Heart right ventricle (tissue), 16 donors: Measurements from ENCODE around the gene PLCL2. TPM values are rescaled to one million over a fixed set of nuclear protein-coding genes. Genes with fewer than 3 reads are reported as not detected.
"Not testable (repeated sequence)": the region's sequence is repeated elsewhere in the genome, so short reads cannot be mapped to it uniquely, and the experiment has no call there.

ENCODE experiments used
- ATAC-seq, 8 donors: fragments of 200-7000 bp; cut with Tn5 transposase; one replicate each; pipeline ENCODE4 v1.9.1; 2020; ENCODE audit warnings: mild to moderate bottlenecking in 8 of 8, moderate library complexity in 8 of 8, moderate number of reproducible peaks in 1 of 8
- DNase-seq, 2 donors: peaks; one replicate each; pipeline ENCODE4 v3.0.0-alpha.2; 2020
- H3K27ac ChIP-seq, 10 donors: fragments of 200-600 bp; sonication (generic) in 2 of 10; one replicate each; pipeline versions ENCODE4 v1.5.0 to v1.8.0; 2020 to 2022; ENCODE audit warnings: mild to moderate bottlenecking in 3 of 10
- H3K27me3 ChIP-seq, 7 donors: fragments of 200-600 bp; one replicate each; pipeline ENCODE4 v1.8.0; 2021 to 2022; ENCODE audit warnings: mild to moderate bottlenecking in 2 of 7
- H3K36me3 ChIP-seq, 9 donors: fragments of 200-600 bp; sonication (generic) in 1 of 9; one replicate each; pipeline versions ENCODE4 v1.5.0 to v1.8.0; 2020 to 2022; ENCODE audit warnings: mild to moderate bottlenecking in 2 of 9
- H3K4me1 ChIP-seq, 9 donors: fragments of 200-600 bp; sonication (generic) in 1 of 9; one replicate each; pipeline versions ENCODE4 v1.5.0 to v1.8.0; 2020 to 2022; ENCODE audit warnings: mild to moderate bottlenecking in 4 of 9
- H3K4me3 ChIP-seq, 10 donors: fragments of 200-600 bp; sonication (generic) in 2 of 10; one replicate each; pipeline versions ENCODE4 v1.5.0 to v1.8.0; 2020 to 2022; ENCODE audit warnings: mild to moderate bottlenecking in 7 of 10, moderate library complexity in 2 of 10
- H3K9me3 ChIP-seq, 11 donors: fragments of 200-600 bp in 10 of 11; sonication (generic) in 2 of 11; one replicate each; pipeline versions ENCODE4 v1.5.0 to v1.8.0; 2013 to 2022; ENCODE audit warnings: mild to moderate bottlenecking in 2 of 11, control low read depth in 1 of 11, moderate library complexity in 1 of 11
- CTCF ChIP-seq, 9 donors: fragments of 200-600 bp; sonication (generic) in 2 of 9; IDR thresholded peaks; one replicate each; pipeline versions ENCODE4 v1.5.0 to v1.8.0; 2021 to 2022; ENCODE audit warnings: antibody characterized with exemption in 9 of 9, mild to moderate bottlenecking in 5 of 9, moderate library complexity in 1 of 9
- WGBS, 2 donors: extraction: QIAGEN DNeasy Blood & Tissue Kit; methylation state at CpG; one replicate each; pipeline ENCODE4 v1.1.7; 2013; ENCODE audit warnings: inconsistent platforms in 1 of 2; 5-methylcytosine and 5-hydroxymethylcytosine counted together
- intact Hi-C, 10 donors: fragments of 100-400 bp; cut with DNase I; formaldehyde crosslinking; loops; one replicate each; pipeline versions ENCODE4 v1.11.1 to v1.14.2; 2022
- polyA plus RNA-seq, 2 donors: library from polyadenylated mRNA; stranded (reverse); fragments of 200-250 nt; gene quantifications; one replicate each; pipeline ENCODE4 v1.2.3, GENCODE V29; 2013
- total RNA-seq, 10 donors: library from RNA; stranded (reverse); fragmentation: NEBNext Ultra II Directional in 3 of 10; extraction: Animal tissue kit (Norgen Biotek cat#: 25700) in 3 of 10; gene quantifications; one replicate each; pipeline versions ENCODE4 v1.2.1 to v1.2.4, GENCODE V29; 2021 to 2023
- donor health status: Arrhythmogenic right ventricular cardiomyopathy.
- donor health status: ischemic (EF 13 %, LVEDD 7.1; RV severe dilation, severe dysfunction).
- donor health status: healthy with polysubstance abuse.
- donor health status: DM: no; HTN: yes; CAD: no.
- donor health status: DM: no; HTN: no; CAD: no.
- donor health status: ischemic (EF 25% LVEDD 6.9; RV normal size, moderate dysfunction).
- donor health status: ischemic (EF 25% LVEDD 5.7; RV mildly dilated, moderate dysfunction).
- donor health status: healthy.
- donor health status: DM: yes; HTN: yes; CAD: no.
- donor health status: Ischemic cardiomyopathy.
- donor health status: ischemic (EF 35%, LVEDD 5.7; RV mildly dilated, moderate dysfunction).
- donor health status: nonischemic (EF 11% LVEDD 7.7; RV severe dilation, severe dysfunction).
- donor health status: DM: yes; HTN: yes; CAD: no.
- donor health status: PGD.
- donor health status: ischemic (EF 29% LVEDD 5.4; RV normal size, mild dysfunction).
- donor health status: nonischemic (EF 23%, LVEDD 6.1; RV moderate dilation, normal function).

The PLCL2 gene
- total and polyA plus RNA-seq, 12 donors = 8.7 to 79.8 (median 53.0) TPM

- H3K9me3 ChIP-seq = no peaks in the 10 kb centered on the region
- no peak for TF ChIP-seq CTCF (IDR thresholded peaks at IDR 0.05)
- DNase-seq (no peak), ATAC-seq (no peak)
- H3K36me3 ChIP-seq = peaks cover 0 to 41% (median 0%) of the 10 kb centered on the region in 9 donors
- WGBS, 2 donors = 79 to 81% methylated on average over 2 of the region's 2 CpGs
- no peaks in the 10 kb centered on the region for H3K27me3 ChIP-seq
- peak overlapping the region in 1 of 10 donors; percentile 24 for H3K27ac ChIP-seq
- peaks cover 0 to 55% (median 24%) of the 10 kb centered on the region in 9 donors for H3K4me1 ChIP-seq
- H3K4me3 ChIP-seq = no peak overlapping the region
- intact Hi-C loops = no loop called here
Observed at GRCh38 chr3:17092583-17092933, 207.8 kb downstream of the PLCL2 start.

GRCh38 chr3:17094551-17094950 lies 209.8 kb downstream of the PLCL2 start:
- no peak for DNase-seq
- no peaks in the 10 kb centered on the region for H3K27me3 ChIP-seq
- intact Hi-C loops = no loop called here
- 33 to 35% methylated on average over 6 of the region's 6 CpGs for WGBS, 2 donors
- peaks cover 0 to 35% (median 12%) of the 10 kb centered on the region in 9 donors for H3K4me1 ChIP-seq
- H3K4me3 ChIP-seq = no peak overlapping the region
- peak overlapping the region in 1 of 10 donors; percentile 25 for H3K27ac ChIP-seq
- peak in 4 of 8 donors; percentile 41 to 69 (median 54) for ATAC-seq
- H3K9me3 ChIP-seq = no peaks in the 10 kb centered on the region
- no peak for TF ChIP-seq CTCF (IDR thresholded peaks at IDR 0.05)
- peaks cover 0 to 33% (median 0%) of the 10 kb centered on the region in 9 donors for H3K36me3 ChIP-seq

GRCh38 chr3:17103579-17103978 lies 218.8 kb downstream of the PLCL2 start:
- no peak for ATAC-seq
- Histone ChIP-seq H3K36me3 (no peaks in the 10 kb centered on the region), H3K4me1 (no peaks in the 10 kb centered on the region), H3K27me3 (no peaks in the 10 kb centered on the region), H3K27ac (no peak overlapping the region), H3K4me3 (no peak overlapping the region), H3K9me3 (peaks cover 0 to 15% (median 0%) of the 10 kb centered on the region in 11 donors)
- intact Hi-C loops = no loop called here
- no peak for DNase-seq
- no peak for TF ChIP-seq CTCF (IDR thresholded peaks at IDR 0.05)
- 80 to 84% methylated on average over 1 of the region's 1 CpG for WGBS, 2 donors

GRCh38 chr3:17106801-17107200 lies 222.0 kb downstream of the PLCL2 start:
- intact Hi-C loops, DNase-seq, H3K4me3 ChIP-seq, ATAC-seq, H3K27ac ChIP-seq, H3K4me1 ChIP-seq, H3K27me3 ChIP-seq, H3K36me3 ChIP-seq: not testable (repeated sequence)
- peaks cover 0 to 10% (median 0%) of the 10 kb centered on the region in 11 donors for H3K9me3 ChIP-seq
- 89 to 90% methylated on average over 5 of the region's 5 CpGs for WGBS, 2 donors

- DNase-seq (no peak), ATAC-seq (no peak)
- intact Hi-C loops = no loop called here
- Histone ChIP-seq H3K4me3 (no peak overlapping the region), H3K4me1 (no peaks in the 10 kb centered on the region), H3K9me3 (no peaks in the 10 kb centered on the region), H3K27me3 (no peaks in the 10 kb centered on the region), H3K27ac (no peak overlapping the region), H3K36me3 (no peaks in the 10 kb centered on the region)
- WGBS, 2 donors = 83 to 90% methylated on average over 8 of the region's 8 CpGs
- no peak for TF ChIP-seq CTCF (IDR thresholded peaks at IDR 0.05)
Observed at GRCh38 chr3:17110660-17111396, 226.1 kb downstream of the PLCL2 start.
